ENCODE data around the gene HBG2. TPM values are rescaled to one million over a fixed set of nuclear protein-coding genes. Genes with fewer than 3 reads are reported as not detected.
A peak's percentile ranks its signal among the peaks of the same experiment; 100 is the strongest.

Gene HBG2
- total and polyA plus RNA-seq, 9 of the 15 experiments (the other 6 are each of a cell fraction or from before 2014, with no cell fraction given): 1,626 to 58,619 (median 10,515) TPM

GRCh38 chr11:5242208-5242607 lies 12.4 kb downstream of the HBG2 start (continued):
- no peak for TF ChIP-seq RBM34 (IDR thresholded peaks at IDR 0.05; ENCODE audit: borderline replicate concordance, insufficient read depth, low read length)
- TF ChIP-seq POLR2G (IDR thresholded peaks at IDR 0.05; ENCODE audit: low read depth, low read length): peak; percentile 19; the same call in 1 of the 2 replicates
- TF ChIP-seq TEAD4 (IDR thresholded peaks at IDR 0.05; ENCODE audit: low read length): 0 out of 2 replicates have a peak, but pooled peaks have one; percentile 2
- TF ChIP-seq TEAD4 (CRISPR knock-in tag; IDR thresholded peaks at IDR 0.05; ENCODE audit: borderline replicate concordance): no peak
- TF ChIP-seq, protein P1, sequence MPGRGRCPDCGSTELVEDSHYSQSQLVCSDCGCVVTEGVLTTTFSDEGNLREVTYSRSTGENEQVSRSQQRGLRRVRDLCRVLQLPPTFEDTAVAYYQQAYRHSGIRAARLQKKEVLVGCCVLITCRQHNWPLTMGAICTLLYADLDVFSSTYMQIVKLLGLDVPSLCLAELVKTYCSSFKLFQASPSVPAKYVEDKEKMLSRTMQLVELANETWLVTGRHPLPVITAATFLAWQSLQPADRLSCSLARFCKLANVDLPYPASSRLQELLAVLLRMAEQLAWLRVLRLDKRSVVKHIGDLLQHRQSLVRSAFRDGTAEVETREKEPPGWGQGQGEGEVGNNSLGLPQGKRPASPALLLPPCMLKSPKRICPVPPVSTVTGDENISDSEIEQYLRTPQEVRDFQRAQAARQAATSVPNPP (IDR thresholded peaks at IDR 0.05; ENCODE audit: borderline replicate concordance, insufficient read depth, insufficient read length): no peak
- TF ChIP-seq, protein P2, sequence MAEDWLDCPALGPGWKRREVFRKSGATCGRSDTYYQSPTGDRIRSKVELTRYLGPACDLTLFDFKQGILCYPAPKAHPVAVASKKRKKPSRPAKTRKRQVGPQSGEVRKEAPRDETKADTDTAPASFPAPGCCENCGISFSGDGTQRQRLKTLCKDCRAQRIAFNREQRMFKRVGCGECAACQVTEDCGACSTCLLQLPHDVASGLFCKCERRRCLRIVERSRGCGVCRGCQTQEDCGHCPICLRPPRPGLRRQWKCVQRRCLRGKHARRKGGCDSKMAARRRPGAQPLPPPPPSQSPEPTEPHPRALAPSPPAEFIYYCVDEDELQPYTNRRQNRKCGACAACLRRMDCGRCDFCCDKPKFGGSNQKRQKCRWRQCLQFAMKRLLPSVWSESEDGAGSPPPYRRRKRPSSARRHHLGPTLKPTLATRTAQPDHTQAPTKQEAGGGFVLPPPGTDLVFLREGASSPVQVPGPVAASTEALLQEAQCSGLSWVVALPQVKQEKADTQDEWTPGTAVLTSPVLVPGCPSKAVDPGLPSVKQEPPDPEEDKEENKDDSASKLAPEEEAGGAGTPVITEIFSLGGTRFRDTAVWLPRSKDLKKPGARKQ (CRISPR knock-in tag; IDR thresholded peaks at IDR 0.05): no peak
- TF ChIP-seq ZNF3 (CRISPR knock-in tag; IDR thresholded peaks at IDR 0.05): no peak
- peak; percentile 35; the same call in 1 of the 2 replicates for TF ChIP-seq CEBPB (tag; IDR thresholded peaks at IDR 0.05)
- TF ChIP-seq ZFX (CRISPR knock-in tag; IDR thresholded peaks at IDR 0.05): peak; percentile 36; the same call in 1 of the 2 replicates
- no peak for TF ChIP-seq HNRNPUL1 (IDR thresholded peaks at IDR 0.05; ENCODE audit: low read length)
- TF ChIP-seq FOSL1 (tag; conservative IDR thresholded peaks at IDR 0.05): no peak
- TF ChIP-seq ZSCAN29 (IDR thresholded peaks at IDR 0.05): no peak
- no peak for TF ChIP-seq FIP1L1 (IDR thresholded peaks at IDR 0.05; ENCODE audit: low read depth, low read length, poor library complexity, severe bottlenecking)
- no peak for TF ChIP-seq NONO (IDR thresholded peaks at IDR 0.05; ENCODE audit: low read depth in 2 of 2, low read length in 1 of 2)
- TF ChIP-seq NEUROD1 (IDR thresholded peaks at IDR 0.05; ENCODE audit: borderline replicate concordance, low read depth, low read length, partially characterized antibody): no peak
- TF ChIP-seq EWSR1 (IDR thresholded peaks at IDR 0.05; ENCODE audit: borderline replicate concordance, low read depth, partially characterized antibody): peak; percentile 13
- TF ChIP-seq SRSF1 (IDR thresholded peaks at IDR 0.05; ENCODE audit: low read depth, low read length): no peak
- no peak for TF ChIP-seq HDAC2 (IDR thresholded peaks at IDR 0.05)
- no peak for TF ChIP-seq KLF16 (IDR thresholded peaks at IDR 0.05)
- no peak for TF ChIP-seq GABPB1 (CRISPR knock-in tag; IDR thresholded peaks at IDR 0.05)
- TF ChIP-seq SAP30 (IDR thresholded peaks at IDR 0.05; ENCODE audit: borderline replicate concordance, insufficient read depth, low read depth, low read length, poor library complexity, severe bottlenecking): no peak
- no peak for TF ChIP-seq CEBPG (CRISPR knock-in tag; IDR thresholded peaks at IDR 0.05)
- TF ChIP-seq CEBPG (tag; conservative IDR thresholded peaks at IDR 0.05 in 1 of 2, IDR thresholded peaks at IDR 0.05 in 1 of 2): no peak
- no peak for TF ChIP-seq SMAD1 (IDR thresholded peaks at IDR 0.05; ENCODE audit: low read depth, low read length, partially characterized antibody)
- no peak for TF ChIP-seq ZBED1 (IDR thresholded peaks at IDR 0.05)
- no peak for TF ChIP-seq JUNB (CRISPR knock-in tag; conservative IDR thresholded peaks at IDR 0.05)
- no peak for TF ChIP-seq CREB5 (CRISPR knock-in tag; IDR thresholded peaks at IDR 0.05)
